22Rv1 (cell line): ENCODE data around the gene SMYD1.

Experiments used
- ZFX ChIP-seq: fragments of 450-650 bp; IDR thresholded peaks from 2 replicates; pipeline ENCODE4 v1.6.1; 2017; ENCODE audit warnings: antibody characterized with exemption, borderline replicate concordance
- TF ChIP-seq, protein P1 (sequence below): fragments of 450-650 bp; IDR thresholded peaks from 2 replicates; pipeline ENCODE4 v1.5.1; 2017; ENCODE audit warnings: mild to moderate bottlenecking

DNA sequence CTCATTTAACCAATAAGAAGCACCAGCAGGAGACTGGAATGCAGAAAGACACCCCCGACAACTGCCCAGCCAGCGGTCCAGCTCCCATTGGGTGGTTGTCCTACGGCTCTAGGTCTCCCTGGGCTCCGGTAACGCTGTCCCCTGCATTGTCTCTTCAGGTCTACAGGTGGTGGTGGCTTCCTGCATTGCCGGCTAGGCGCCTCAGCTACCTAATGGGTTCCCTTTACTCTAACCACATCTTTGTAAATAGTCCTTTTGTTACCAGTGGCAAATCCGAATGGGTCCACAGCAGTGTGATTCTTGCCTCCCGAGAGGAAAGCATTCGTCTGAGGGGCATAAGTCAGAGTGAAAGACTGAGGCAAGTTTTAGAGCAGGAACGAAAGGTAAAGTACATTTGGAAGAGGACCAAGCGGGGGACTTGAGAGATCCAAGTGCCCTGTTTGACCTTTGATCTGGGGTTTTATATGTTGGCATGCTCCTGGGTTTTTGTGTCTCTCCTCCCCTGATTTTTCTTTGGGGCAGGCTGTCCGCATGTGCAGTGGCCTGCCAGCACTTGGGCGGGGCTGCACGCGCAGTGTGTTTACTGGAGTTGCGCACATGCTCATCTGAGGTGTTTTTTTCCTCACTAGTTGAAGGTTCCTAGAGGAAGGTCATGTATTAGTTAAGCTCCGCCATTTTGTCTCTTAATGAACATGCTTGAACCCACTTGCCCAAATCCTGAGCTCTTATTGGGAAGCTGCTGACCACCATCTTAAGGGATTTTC lies 49.2 kb downstream of the SMYD1 start:
- TF ChIP-seq, protein P1, sequence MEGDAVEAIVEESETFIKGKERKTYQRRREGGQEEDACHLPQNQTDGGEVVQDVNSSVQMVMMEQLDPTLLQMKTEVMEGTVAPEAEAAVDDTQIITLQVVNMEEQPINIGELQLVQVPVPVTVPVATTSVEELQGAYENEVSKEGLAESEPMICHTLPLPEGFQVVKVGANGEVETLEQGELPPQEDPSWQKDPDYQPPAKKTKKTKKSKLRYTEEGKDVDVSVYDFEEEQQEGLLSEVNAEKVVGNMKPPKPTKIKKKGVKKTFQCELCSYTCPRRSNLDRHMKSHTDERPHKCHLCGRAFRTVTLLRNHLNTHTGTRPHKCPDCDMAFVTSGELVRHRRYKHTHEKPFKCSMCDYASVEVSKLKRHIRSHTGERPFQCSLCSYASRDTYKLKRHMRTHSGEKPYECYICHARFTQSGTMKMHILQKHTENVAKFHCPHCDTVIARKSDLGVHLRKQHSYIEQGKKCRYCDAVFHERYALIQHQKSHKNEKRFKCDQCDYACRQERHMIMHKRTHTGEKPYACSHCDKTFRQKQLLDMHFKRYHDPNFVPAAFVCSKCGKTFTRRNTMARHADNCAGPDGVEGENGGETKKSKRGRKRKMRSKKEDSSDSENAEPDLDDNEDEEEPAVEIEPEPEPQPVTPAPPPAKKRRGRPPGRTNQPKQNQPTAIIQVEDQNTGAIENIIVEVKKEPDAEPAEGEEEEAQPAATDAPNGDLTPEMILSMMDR: no peak
- no peak for TF ChIP-seq ZFX
